Upper lobe of left lung (tissue), 6 donors: ENCODE measurements around the gene NOX4. TPM values are rescaled to one million over a fixed set of nuclear protein-coding genes. Genes with fewer than 3 reads are reported as not detected.
A peak's percentile ranks its signal among the peaks of the same experiment; 100 is the strongest.
"Not testable (repeated sequence)": the region's sequence is repeated elsewhere in the genome, so short reads cannot be mapped to it uniquely, and the experiment has no call there.

ENCODE experiments used
- ATAC-seq, 2 donors: fragments of 200-7000 bp; cut with Tn5 transposase; one replicate each; pipeline ENCODE4 v1.9.1; 2022; ENCODE audit warnings: mild to moderate bottlenecking in 2 of 2, moderate library complexity in 2 of 2; ENCODE audit not compliant: low FRiP score in 2 of 2
- DNase-seq, 2 donors: peaks; one replicate each; pipeline ENCODE4 v3.0.0-alpha.2; 2019 to 2020
- H3K27ac ChIP-seq, 4 donors: fragments of 200-600 bp; sonication (generic); one replicate each; pipeline ENCODE4 v1.5.1; 2016 to 2019
- H3K27me3 ChIP-seq, 4 donors: fragments of 200-600 bp; sonication (generic); one replicate each; pipeline ENCODE4 v1.5.1; 2017 to 2019
- H3K36me3 ChIP-seq, 4 donors: fragments of 200-600 bp; sonication (generic); one replicate each; pipeline ENCODE4 v1.5.1; 2016 to 2019
- H3K4me1 ChIP-seq, 4 donors: fragments of 200-600 bp; sonication (generic); one replicate each; pipeline ENCODE4 v1.5.1; 2018 to 2019
- H3K4me3 ChIP-seq, 4 donors: fragments of 200-600 bp; sonication (generic); one replicate each; pipeline ENCODE4 v1.5.1; 2017 to 2019; ENCODE audit warnings: mild to moderate bottlenecking in 2 of 4, moderate library complexity in 1 of 4
- H3K9me3 ChIP-seq, 4 donors: fragments of 200-600 bp; sonication (generic); one replicate each; pipeline ENCODE4 v1.5.1; 2018 to 2019
- EP300 ChIP-seq, 4 donors: sonication (generic); formaldehyde crosslinking; IDR thresholded peaks; one replicate each; pipeline ENCODE4 v1.5.1; 2017; ENCODE audit warnings: antibody characterized with exemption in 4 of 4, control low read depth in 2 of 4
- POLR2A ChIP-seq, 4 donors: fragments of 450-650 bp; IDR thresholded peaks; one replicate each; pipeline ENCODE4 v1.5.1; 2016 to 2017; ENCODE audit warnings: antibody characterized with exemption in 4 of 4, mild to moderate bottlenecking in 2 of 4
- POLR2AphosphoS5 ChIP-seq, 2 donors: sonication (generic); formaldehyde crosslinking; IDR thresholded peaks; one replicate each; pipeline ENCODE4 v1.5.1; 2017; ENCODE audit warnings: antibody characterized with exemption in 2 of 2
- WGBS, 2 donors: methylation state at CpG; one replicate each; pipeline ENCODE4 v1.1.5; 2017 to 2018; 5-methylcytosine and 5-hydroxymethylcytosine counted together
- total RNA-seq, 6 donors: library from RNA; depleted of rRNA in 4 of 6; stranded (reverse); fragments of >200 nt in 4 of 6; gene quantifications; one replicate each; pipeline versions ENCODE4 v1.1.0 to v1.2.1, GENCODE V29; 2016 to 2021
- TF ChIP-seq, protein P1 (sequence below), 6 experiments: fragments of 450-650 bp in 4 of 6; fragments of 200-600 bp in 2 of 6; sonication (generic) in 2 of 6; IDR thresholded peaks; one replicate each; pipeline ENCODE4 v1.5.1; 2016 to 2019; ENCODE audit warnings: antibody characterized with exemption in 6 of 6
- donor health status: DM: no; HTN: no; CAD: no; lungs with moderate emphysema.
- donor health status: DM: no; HTN: yes; CAD: no; lungs with severe emphysema.

The NOX4 gene
- total RNA-seq, 6 donors from 2014 or later, result 2.0 to 6.4 (median 3.7) TPM

DNA sequence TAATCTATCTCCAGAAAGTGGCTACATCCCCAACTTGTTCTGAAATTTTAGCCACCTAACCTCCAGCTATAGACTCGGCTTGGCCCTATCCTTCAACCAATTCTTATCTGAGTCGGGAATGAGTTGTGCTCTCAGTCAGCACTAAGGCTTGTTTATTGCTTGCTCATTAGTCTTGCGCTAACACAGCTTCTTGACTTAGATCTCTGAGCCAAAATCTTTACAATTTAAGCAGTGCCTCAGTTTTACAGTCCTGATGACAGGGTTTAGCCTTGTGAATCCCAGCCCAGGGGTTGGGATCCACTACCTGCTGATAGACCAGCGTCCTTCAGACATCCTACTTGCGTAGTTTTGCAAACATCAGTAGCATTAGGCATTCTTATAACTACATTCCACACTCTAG lies 144.6 kb downstream of the NOX4 start:
- H3K9me3 ChIP-seq, result no peaks in the 10 kb centered on the region
- no peaks in the 10 kb centered on the region for H3K4me1 ChIP-seq
- no peaks in the 10 kb centered on the region for H3K27me3 ChIP-seq
- H3K27ac ChIP-seq, result no peak overlapping the region
- H3K36me3 ChIP-seq, result no peaks in the 10 kb centered on the region
- TF ChIP-seq POLR2A (IDR thresholded peaks at IDR 0.05) (no peak), EP300 (IDR thresholded peaks at IDR 0.05) (no peak), POLR2AphosphoS5 (IDR thresholded peaks at IDR 0.05) (no peak)
- TF ChIP-seq, protein P1, sequence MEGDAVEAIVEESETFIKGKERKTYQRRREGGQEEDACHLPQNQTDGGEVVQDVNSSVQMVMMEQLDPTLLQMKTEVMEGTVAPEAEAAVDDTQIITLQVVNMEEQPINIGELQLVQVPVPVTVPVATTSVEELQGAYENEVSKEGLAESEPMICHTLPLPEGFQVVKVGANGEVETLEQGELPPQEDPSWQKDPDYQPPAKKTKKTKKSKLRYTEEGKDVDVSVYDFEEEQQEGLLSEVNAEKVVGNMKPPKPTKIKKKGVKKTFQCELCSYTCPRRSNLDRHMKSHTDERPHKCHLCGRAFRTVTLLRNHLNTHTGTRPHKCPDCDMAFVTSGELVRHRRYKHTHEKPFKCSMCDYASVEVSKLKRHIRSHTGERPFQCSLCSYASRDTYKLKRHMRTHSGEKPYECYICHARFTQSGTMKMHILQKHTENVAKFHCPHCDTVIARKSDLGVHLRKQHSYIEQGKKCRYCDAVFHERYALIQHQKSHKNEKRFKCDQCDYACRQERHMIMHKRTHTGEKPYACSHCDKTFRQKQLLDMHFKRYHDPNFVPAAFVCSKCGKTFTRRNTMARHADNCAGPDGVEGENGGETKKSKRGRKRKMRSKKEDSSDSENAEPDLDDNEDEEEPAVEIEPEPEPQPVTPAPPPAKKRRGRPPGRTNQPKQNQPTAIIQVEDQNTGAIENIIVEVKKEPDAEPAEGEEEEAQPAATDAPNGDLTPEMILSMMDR (IDR thresholded peaks at IDR 0.05), result no peak
- H3K4me3 ChIP-seq, result no peak overlapping the region
- DNase-seq (no peak), ATAC-seq (no peak)
- 83 to 91% methylated on average over 5 of the region's 5 CpGs for WGBS, 2 donors

DNA sequence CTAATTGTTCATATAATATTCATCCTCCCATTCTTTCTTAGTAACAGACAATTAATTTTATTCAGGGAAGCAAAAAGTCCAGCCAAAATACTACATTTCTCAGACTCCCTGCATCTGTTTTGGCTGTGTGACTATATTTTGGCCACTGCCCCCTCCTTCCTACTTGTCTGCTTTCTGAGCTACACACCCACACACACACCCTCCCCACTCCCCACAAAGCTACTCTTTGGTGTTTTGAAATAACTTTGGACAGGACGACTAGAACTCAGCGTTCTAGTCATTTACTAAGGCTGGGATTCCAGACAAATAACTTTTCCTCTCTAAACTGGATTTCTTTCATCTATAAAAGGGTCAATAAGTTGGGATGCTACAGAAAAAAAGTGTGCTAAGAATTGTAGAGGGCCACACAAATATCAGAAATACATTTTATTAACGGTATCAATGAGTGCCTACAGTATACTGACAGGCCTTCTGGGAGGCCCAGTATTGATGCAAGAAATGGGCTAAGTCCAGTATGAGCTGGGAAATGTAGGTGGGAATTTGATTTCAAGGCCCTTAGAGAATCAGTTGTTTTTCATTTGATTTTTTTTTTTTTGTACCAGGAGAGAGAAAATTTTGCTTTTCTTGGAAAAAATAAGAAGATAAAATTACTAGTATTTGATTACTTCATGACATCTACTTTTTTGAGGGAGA lies 148.1 kb downstream of the NOX4 start:
- not testable (repeated sequence) for H3K9me3 ChIP-seq, H3K27me3 ChIP-seq, H3K36me3 ChIP-seq, H3K4me1 ChIP-seq, H3K4me3 ChIP-seq, DNase-seq
- peak in 1 of 2 donors; percentile 93 for ATAC-seq
- WGBS, 2 donors, result 33 to 43% methylated on average over 3 of the region's 3 CpGs
- H3K27ac ChIP-seq, result peak overlapping the region in 1 of 4 donors; percentile 9

DNA sequence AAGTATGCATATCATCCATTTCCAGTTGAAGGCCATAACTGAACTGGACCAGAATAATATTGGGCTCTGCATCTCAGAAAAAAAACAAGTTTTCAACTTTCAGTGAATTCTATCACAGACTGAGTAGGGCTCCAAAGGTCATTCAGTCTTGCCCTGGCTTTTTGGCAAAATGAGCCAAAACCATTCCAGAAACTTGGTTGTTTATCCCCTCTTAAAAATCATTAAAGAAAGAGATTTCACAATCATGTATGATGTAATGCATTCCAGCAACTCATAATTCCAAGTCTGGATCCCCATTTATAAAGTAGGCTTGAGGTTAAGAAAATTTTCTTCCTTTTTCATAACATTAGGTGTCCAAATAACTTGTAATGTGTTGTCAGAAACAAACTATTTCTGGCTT lies 150.7 kb downstream of the NOX4 start:
- H3K4me1 ChIP-seq, H3K9me3 ChIP-seq, H3K27ac ChIP-seq, H3K36me3 ChIP-seq, H3K4me3 ChIP-seq, DNase-seq, H3K27me3 ChIP-seq: not testable (repeated sequence)
- peak in 1 of 2 donors; percentile 72 for ATAC-seq

DNA sequence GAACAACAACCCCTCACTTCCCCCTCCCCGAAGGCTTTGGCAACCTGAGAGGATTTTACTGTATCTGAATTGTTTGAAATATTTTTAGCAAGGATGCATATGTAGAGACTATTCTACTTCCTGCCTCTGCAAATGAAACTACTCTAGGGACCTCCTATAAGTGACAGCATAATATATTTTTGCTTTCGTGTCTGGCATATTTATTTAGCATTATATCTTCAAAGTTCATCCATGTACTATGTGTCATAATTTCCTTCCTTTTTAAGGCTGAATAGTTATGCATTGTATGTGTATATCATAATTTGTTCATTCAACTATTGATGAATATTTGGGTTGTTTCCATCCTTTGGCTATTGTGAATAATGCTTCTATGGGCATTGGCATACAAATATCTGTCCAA lies 153.1 kb downstream of the NOX4 start:
- H3K4me3 ChIP-seq, ATAC-seq, H3K27me3 ChIP-seq, H3K27ac ChIP-seq, H3K9me3 ChIP-seq, H3K4me1 ChIP-seq, H3K36me3 ChIP-seq, DNase-seq: not testable (repeated sequence)
- 39 to 47% methylated on average over 2 of the region's 2 CpGs for WGBS, 2 donors

DNA sequence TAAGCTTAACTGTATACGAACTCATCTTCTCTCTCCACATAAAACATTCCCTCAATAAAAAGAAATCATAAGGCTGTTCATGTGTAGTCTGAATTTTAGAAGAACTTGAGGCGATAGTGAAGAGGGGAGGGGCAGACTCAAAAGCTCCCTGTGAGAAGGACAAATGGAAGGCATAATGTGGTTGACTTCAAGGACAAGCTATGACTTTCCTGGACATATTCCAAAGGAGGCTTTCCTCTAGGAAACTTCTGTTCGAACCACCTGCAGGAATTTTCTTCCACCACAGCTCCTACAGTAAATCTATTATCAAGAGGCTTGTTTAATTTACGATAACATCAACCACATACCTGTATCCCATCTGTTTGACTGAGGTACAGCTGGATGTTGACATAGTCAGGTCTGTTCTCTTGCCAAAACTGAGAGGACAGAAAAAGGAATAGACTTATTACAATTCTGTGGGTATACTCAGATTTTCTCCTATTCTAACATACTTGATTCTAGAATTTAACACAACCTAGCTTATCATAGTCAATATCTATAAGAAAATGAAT lies 154.0 kb downstream of the NOX4 start:
- ATAC-seq, H3K36me3 ChIP-seq, H3K4me1 ChIP-seq, H3K9me3 ChIP-seq, H3K27ac ChIP-seq, H3K4me3 ChIP-seq, DNase-seq, H3K27me3 ChIP-seq: not testable (repeated sequence)
- WGBS, 2 donors, result 62% methylated on average over 4 of the region's 4 CpGs

DNA sequence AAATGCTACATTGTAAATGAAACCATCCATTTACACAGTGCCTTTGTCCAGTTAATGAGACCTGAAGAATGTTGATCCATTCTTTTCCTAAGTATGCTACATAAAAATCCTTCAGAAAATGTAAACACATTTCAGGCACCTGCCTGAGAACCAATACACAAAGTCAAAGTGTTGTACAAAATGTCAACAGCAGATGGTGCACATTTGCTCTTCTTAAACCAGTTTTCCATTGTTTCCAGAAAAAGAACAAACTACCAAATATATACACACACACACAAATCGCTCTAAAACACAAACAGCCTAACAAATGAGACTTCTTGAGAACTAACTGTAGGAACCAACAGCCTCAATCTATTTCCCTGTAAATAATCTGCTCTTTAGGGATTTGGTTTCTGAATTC lies 157.5 kb downstream of the NOX4 start:
- DNase-seq, result not testable (repeated sequence)
- WGBS, 2 donors, result 9 to 40% methylated on average over 1 of the region's 1 CpG
- TF ChIP-seq, protein P1 (IDR thresholded peaks at IDR 0.05), result peak in 2 of 6 experiments; percentile 22

DNA sequence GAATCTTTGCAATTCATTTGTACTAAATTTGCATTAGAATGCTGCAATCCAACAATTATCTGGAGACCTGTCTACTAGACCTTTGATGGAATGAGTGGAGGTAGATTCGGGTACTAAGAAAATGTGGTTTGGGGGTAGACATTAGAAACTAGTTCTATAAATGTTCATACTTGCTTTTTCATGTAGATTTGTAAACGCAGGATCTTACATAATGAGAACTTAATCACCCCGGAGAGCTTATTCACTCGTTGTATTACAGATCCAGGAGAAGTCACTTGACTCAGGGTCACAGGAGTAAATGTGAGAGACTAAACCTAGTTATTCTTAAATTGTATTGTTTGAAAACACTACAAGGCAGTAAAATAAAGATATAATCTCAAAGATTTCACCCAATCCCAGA lies 159.2 kb downstream of the NOX4 start:
- H3K4me3 ChIP-seq, ATAC-seq, H3K27me3 ChIP-seq, H3K36me3 ChIP-seq, H3K9me3 ChIP-seq, DNase-seq, H3K4me1 ChIP-seq, H3K27ac ChIP-seq: not testable (repeated sequence)
- 63 to 66% methylated on average over 4 of the region's 4 CpGs for WGBS, 2 donors

More for the DNA sequence above, 157.5 kb downstream of the NOX4 start:
- not testable (repeated sequence) for H3K36me3 ChIP-seq, H3K27me3 ChIP-seq, H3K4me1 ChIP-seq, H3K27ac ChIP-seq, H3K9me3 ChIP-seq, H3K4me3 ChIP-seq, ATAC-seq
